IMR-90 (cell line): ENCODE data around the gene MIEF1. TPM values are rescaled to one million over a fixed set of nuclear protein-coding genes. Genes with fewer than 3 reads are reported as not detected.

Experiments used
- ATAC-seq: fragments of 200-7000 bp; cut with Tn5 transposase; 2 replicates; pipeline ENCODE4 v1.9.1; 2020; ENCODE audit warnings: low read depth, mild to moderate bottlenecking, moderate library complexity
- BruUV-seq: library from RNA; stranded (reverse); fragments of 400-500 nt; replicated peaks from 2 replicates; lab custom pipeline; 2021; lab: Mats Ljungman, UMichigan
- CTCF ChIA-PET: fragments of 300-600 bp; formaldehyde crosslinking; extraction: SDS; loops from one replicate; lab custom pipeline; 2021; ENCODE audit warnings: antibody characterized with exemption; lab: Yijun Ruan, JAX
- POLR2A ChIA-PET: fragments of 300-600 bp; sonication (Branson Sonifier 250); formaldehyde crosslinking; loops from one replicate; lab custom pipeline; 2022; ENCODE audit warnings: antibody characterized with exemption; ENCODE audit not compliant: unreplicated experiment; lab: Charles Lee
- DNase-seq: peaks from one replicate; pipeline ENCODE4 v3.0.0; 2013
- H2AFZ ChIP-seq: replicated peaks from 2 replicates; pipeline ENCODE3; 2013; ENCODE audit warnings: low read length, mild to moderate bottlenecking; ENCODE audit not compliant: poor library complexity
- H2AK5ac ChIP-seq: 2 replicates; pipeline ENCODE4 v1.6.1; 2013; ENCODE audit warnings: low read depth, low read length, inconsistent platforms
- H2AK9ac ChIP-seq: replicated peaks from 2 replicates; pipeline ENCODE3; 2013; ENCODE audit warnings: mild to moderate bottlenecking, low read depth, low read length, moderate library complexity; ENCODE audit not compliant: poor library complexity
- H2BK120ac ChIP-seq: 2 replicates; pipeline ENCODE4 v1.6.1; 2013; ENCODE audit warnings: low read depth, low read length, inconsistent platforms
- H2BK15ac ChIP-seq: 3 replicates; pipeline ENCODE4 v1.6.1; 2013; ENCODE audit warnings: low read depth, low read length, inconsistent platforms
- H2BK20ac ChIP-seq: 2 replicates; pipeline ENCODE4 v1.6.1; 2013; ENCODE audit warnings: low read depth, mild to moderate bottlenecking, inconsistent platforms, low read length, moderate library complexity
- H2BK5ac ChIP-seq: 2 replicates; pipeline ENCODE4 v1.6.1; 2013; ENCODE audit warnings: mild to moderate bottlenecking, low read depth, low read length, inconsistent platforms; ENCODE audit not compliant: poor library complexity, severe bottlenecking
- H3K14ac ChIP-seq: replicated peaks from 2 replicates; pipeline ENCODE4 v1.6.1; 2013; ENCODE audit warnings: low read depth, low read length, inconsistent platforms
- H3K18ac ChIP-seq: 2 replicates; pipeline ENCODE4 v1.6.1; 2013; ENCODE audit warnings: low read depth, low read length, control low read depth
- H3K23ac ChIP-seq: 2 replicates; pipeline ENCODE4 v1.6.1; 2013; ENCODE audit warnings: low read depth, low read length, inconsistent platforms
- H3K27ac ChIP-seq: 2 replicates; pipeline ENCODE4 v1.5.1; 2013; ENCODE audit warnings: mild to moderate bottlenecking, control low read depth, low read length; ENCODE audit not compliant: insufficient read depth
- H3K27me3 ChIP-seq: 2 replicates; pipeline ENCODE4 v1.6.1; 2013; ENCODE audit warnings: low read length; ENCODE audit not compliant: control insufficient read depth, insufficient read depth
- H3K36me3 ChIP-seq: 2 replicates; pipeline ENCODE4 v1.6.1; 2013; ENCODE audit warnings: low read length, mixed read lengths; ENCODE audit not compliant: control insufficient read depth, insufficient read depth
- H3K4ac ChIP-seq: 2 replicates; pipeline ENCODE4 v1.6.1; 2013; ENCODE audit warnings: low read depth, low read length, inconsistent platforms
- H3K4me1 ChIP-seq: 2 replicates; pipeline ENCODE4 v1.6.1; 2013; ENCODE audit warnings: low read length, mixed read lengths; ENCODE audit not compliant: control insufficient read depth, insufficient read depth
- H3K4me2 ChIP-seq: 2 replicates; pipeline ENCODE4 v1.6.1; 2013; ENCODE audit warnings: low read depth, mild to moderate bottlenecking, control low read depth, low read length, moderate library complexity
- H3K4me3 ChIP-seq: 2 replicates; pipeline ENCODE4 v1.5.1; 2013; ENCODE audit warnings: low read depth, mild to moderate bottlenecking, control low read depth, low read length, moderate library complexity; ENCODE audit not compliant: insufficient read depth
- H3K56ac ChIP-seq: 2 replicates; pipeline ENCODE4 v1.6.1; 2013; ENCODE audit warnings: low read length, inconsistent platforms; ENCODE audit not compliant: insufficient read depth; ENCODE audit errors: extremely low read depth
- H3K79me1 ChIP-seq, 2 experiments: 2 replicates each; pipeline ENCODE4 v1.6.1; 2013; ENCODE audit warnings: low read length in 2 of 2, inconsistent platforms in 1 of 2, low read depth in 1 of 2
- H3K9ac ChIP-seq: 2 replicates; pipeline ENCODE4 v1.6.1; 2013; ENCODE audit warnings: low read depth, low read length, control low read depth
- H3K9me1 ChIP-seq: 2 replicates; pipeline ENCODE4 v1.6.1; 2013; ENCODE audit warnings: low read length, inconsistent platforms; ENCODE audit not compliant: insufficient read depth
- H3K9me3 ChIP-seq: 2 replicates; pipeline ENCODE4 v1.6.1; 2013; ENCODE audit warnings: low read length; ENCODE audit not compliant: control insufficient read depth, insufficient read depth
- H4K20me1 ChIP-seq: 2 replicates; pipeline ENCODE4 v1.6.1; 2013; ENCODE audit warnings: low read length, inconsistent platforms; ENCODE audit not compliant: insufficient read depth
- H4K5ac ChIP-seq: 2 replicates; pipeline ENCODE4 v1.6.1; 2013; ENCODE audit warnings: mild to moderate bottlenecking, low read depth, low read length, control low read depth
- H4K8ac ChIP-seq, 2 experiments: 2 replicates each; pipeline ENCODE4 v1.6.1; 2013; ENCODE audit warnings: low read depth in 2 of 2, low read length in 2 of 2, control low read depth in 1 of 2, inconsistent platforms in 1 of 2
- H4K91ac ChIP-seq: 2 replicates; pipeline ENCODE4 v1.6.1; 2013; ENCODE audit warnings: low read depth, low read length, inconsistent platforms; ENCODE audit not compliant: insufficient read depth
- BHLHE40 ChIP-seq: fragments of 150-350 bp; IDR thresholded peaks from 2 replicates; pipeline ENCODE4 v1.6.1; 2016; ENCODE audit warnings: mild to moderate bottlenecking, low read depth, low read length
- CEBPB ChIP-seq: IDR thresholded peaks from 2 replicates; pipeline ENCODE4 v1.6.1; 2012; ENCODE audit warnings: low read depth, low read length, improper control_type of control experiment
- CTCF ChIP-seq: conservative IDR thresholded peaks from 2 replicates; pipeline ENCODE4 v1.5.1; 2012; ENCODE audit warnings: mild to moderate bottlenecking, low read depth, low read length, improper control_type of control experiment
- MXI1 ChIP-seq: IDR thresholded peaks from 2 replicates; pipeline ENCODE4 v1.6.1; 2012; ENCODE audit warnings: low read depth, mild to moderate bottlenecking, low read length, moderate library complexity, borderline replicate concordance
- NFE2L2 ChIP-seq: fragments of 150-350 bp; IDR thresholded peaks from 2 replicates; pipeline ENCODE4 v1.6.1; 2016; ENCODE audit warnings: low read depth, mild to moderate bottlenecking, low read length
- POLR2A ChIP-seq: IDR thresholded peaks from 2 replicates; pipeline ENCODE4 v1.6.1; 2012; ENCODE audit warnings: mild to moderate bottlenecking, low read depth, low read length
- RCOR1 ChIP-seq: IDR thresholded peaks from 2 replicates; pipeline ENCODE4 v1.6.1; 2012; ENCODE audit warnings: mild to moderate bottlenecking, low read length, improper control_type of control experiment; ENCODE audit not compliant: insufficient replicate concordance
- RFX5 ChIP-seq: IDR thresholded peaks from 2 replicates; pipeline ENCODE4 v1.8.0; 2012; ENCODE audit warnings: low read depth, mild to moderate bottlenecking, low read length, moderate library complexity
- SMC3 ChIP-seq: fragments of 150-350 bp; IDR thresholded peaks from 2 replicates; pipeline ENCODE4 v1.6.1; 2016; ENCODE audit warnings: low read depth, mild to moderate bottlenecking, antibody characterized with exemption, low read length, moderate library complexity
- WGBS, 2 experiments: methylation state at CpG; one replicate each; pipeline versions ENCODE4 v1.1.5 to v1.1.7; 2013; ENCODE audit warnings: missing lambda C conversion rate in 2 of 2; ENCODE audit not compliant: insufficient read length in 1 of 2; ENCODE audit errors: extremely low coverage in 2 of 2; 5-methylcytosine and 5-hydroxymethylcytosine counted together
- dilution Hi-C: fragments of 300-500 bp; cut with HindIII; formaldehyde crosslinking; loops from one replicate; pipeline ENCODE4 v1.14.3; 2018; ENCODE audit warnings: low sequenced_read_pairs; ENCODE audit not compliant: unreplicated experiment
- in situ Hi-C: fragments of 300-500 bp; cut with MboI; formaldehyde crosslinking; loops from 3 replicates; pipeline ENCODE4 v1.14.3; 2019; ENCODE audit warnings: low sequenced_read_pairs, inconsistent platforms, mixed read lengths
- intact Hi-C: fragments of 100-400 bp; cut with micrococcal nuclease; formaldehyde crosslinking; loops from 2 replicates; pipeline ENCODE4 v1.10.0; 2022
- polyA plus RNA-seq, 3 experiments: library from polyadenylated mRNA; depleted of rRNA; stranded (reverse); fragments of >200 nt; gene quantifications; 2 replicates each; pipeline ENCODE4 v1.2.3, GENCODE V29; 2012; ENCODE audit warnings: low replicate concordance in 1 of 3
- total RNA-seq: library from RNA; depleted of rRNA; stranded (reverse); fragments of >200 nt; gene quantifications from 2 replicates; pipeline ENCODE4 v1.2.3, GENCODE V29; 2012
- TF ChIP-seq, protein P1 (sequence below): fragments of 150-350 bp; IDR thresholded peaks from 2 replicates; pipeline ENCODE4 v1.6.1; 2016; ENCODE audit warnings: low read depth, mild to moderate bottlenecking, low read length, moderate library complexity, borderline replicate concordance
- TF ChIP-seq, protein P2 (sequence below): fragments of 150-350 bp; IDR thresholded peaks from 2 replicates; pipeline ENCODE4 v1.6.1; 2017; ENCODE audit warnings: mild to moderate bottlenecking, antibody characterized with exemption, low read length, low read depth

The MIEF1 gene
- total and polyA plus RNA-seq, 2 of the 4 experiments (the other 2 are of a cell fraction), result 9.7 to 16.9 TPM

- Histone ChIP-seq H2AK9ac (no peak overlapping the region), H4K91ac (no peak overlapping the region), H3K36me3 (no peaks in the 10 kb centered on the region), H4K8ac (no peak overlapping the region), H2BK20ac (no peak overlapping the region), H3K4ac (no peak overlapping the region), H4K20me1 (no peaks in the 10 kb centered on the region), H3K9me3 (no peaks in the 10 kb centered on the region), H3K9me1 (peaks cover 1% of the 10 kb centered on the region; the same call in 1 of the 2 replicates), H3K9ac (no peak overlapping the region), H3K56ac (no peak overlapping the region), H3K14ac (no peak overlapping the region), H2AK5ac (no peak overlapping the region), H2BK15ac (no peak overlapping the region), H3K27ac (no peak overlapping the region), H3K18ac (no peak overlapping the region), H4K5ac (no peak overlapping the region), H2BK120ac (no peak overlapping the region), H2AFZ (no peak overlapping the region), H2BK5ac (no peak overlapping the region), H3K4me1 (peaks cover 8% of the 10 kb centered on the region), H3K27me3 (peaks cover 3% of the 10 kb centered on the region; the same call in 1 of the 2 replicates), H3K79me1 (no peaks in the 10 kb centered on the region), H3K23ac (no peak overlapping the region), H3K4me3 (no peak overlapping the region), H3K4me2 (no peak overlapping the region)
- in situ Hi-C loops, result no loop called here
- no peak for TF ChIP-seq MXI1
- no peak for TF ChIP-seq CEBPB
- TF ChIP-seq CTCF, result no peak
- TF ChIP-seq RFX5, result no peak
- TF ChIP-seq, protein P1, sequence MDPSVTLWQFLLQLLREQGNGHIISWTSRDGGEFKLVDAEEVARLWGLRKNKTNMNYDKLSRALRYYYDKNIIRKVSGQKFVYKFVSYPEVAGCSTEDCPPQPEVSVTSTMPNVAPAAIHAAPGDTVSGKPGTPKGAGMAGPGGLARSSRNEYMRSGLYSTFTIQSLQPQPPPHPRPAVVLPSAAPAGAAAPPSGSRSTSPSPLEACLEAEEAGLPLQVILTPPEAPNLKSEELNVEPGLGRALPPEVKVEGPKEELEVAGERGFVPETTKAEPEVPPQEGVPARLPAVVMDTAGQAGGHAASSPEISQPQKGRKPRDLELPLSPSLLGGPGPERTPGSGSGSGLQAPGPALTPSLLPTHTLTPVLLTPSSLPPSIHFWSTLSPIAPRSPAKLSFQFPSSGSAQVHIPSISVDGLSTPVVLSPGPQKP, result no peak
- no peak for TF ChIP-seq BHLHE40
- no peak for TF ChIP-seq RCOR1
- no peak for TF ChIP-seq NFE2L2
- no peak for TF ChIP-seq SMC3
- TF ChIP-seq POLR2A, result no peak
- TF ChIP-seq, protein P2, sequence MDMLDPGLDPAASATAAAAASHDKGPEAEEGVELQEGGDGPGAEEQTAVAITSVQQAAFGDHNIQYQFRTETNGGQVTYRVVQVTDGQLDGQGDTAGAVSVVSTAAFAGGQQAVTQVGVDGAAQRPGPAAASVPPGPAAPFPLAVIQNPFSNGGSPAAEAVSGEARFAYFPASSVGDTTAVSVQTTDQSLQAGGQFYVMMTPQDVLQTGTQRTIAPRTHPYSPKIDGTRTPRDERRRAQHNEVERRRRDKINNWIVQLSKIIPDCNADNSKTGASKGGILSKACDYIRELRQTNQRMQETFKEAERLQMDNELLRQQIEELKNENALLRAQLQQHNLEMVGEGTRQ, result no peak
- no TSS peak for BruUV-seq
- dilution Hi-C loops, result no loop called here
- intact Hi-C loops, result no loop called here
- ChIA-PET POLR2A (interaction anchor here (0.6 kb wide), 1 partner anchor 52 kb away, joined by 3 read pairs; no protein-coding TSS in a partner anchor), CTCF (no interaction called here)
- no peak; the same call in 1 of the 2 replicates for ATAC-seq
- WGBS, 2 experiments, result 75% methylated on average over 4 of the region's 21 CpGs; no CpG with 5 or more reads in 1 of the 2 experiments
- DNase-seq, result no peak
These were observed 35.7 kb upstream of the MIEF1 start for GRCh38 chr22:39466228-39467006.
